CD4-positive, alpha-beta T cell treated with Interleukin-17A for 4 hours (primary cell): ENCODE measurements around the gene DARS1.
"Not testable (repeated sequence)": the region's sequence is repeated elsewhere in the genome, so short reads cannot be mapped to it uniquely, and the experiment has no call there.

Experiments used
- DNase-seq: peaks from one replicate; pipeline ENCODE4 v3.0.0-alpha.2; 2020; ENCODE audit warnings: mixed read lengths

Gene DARS1

DNA sequence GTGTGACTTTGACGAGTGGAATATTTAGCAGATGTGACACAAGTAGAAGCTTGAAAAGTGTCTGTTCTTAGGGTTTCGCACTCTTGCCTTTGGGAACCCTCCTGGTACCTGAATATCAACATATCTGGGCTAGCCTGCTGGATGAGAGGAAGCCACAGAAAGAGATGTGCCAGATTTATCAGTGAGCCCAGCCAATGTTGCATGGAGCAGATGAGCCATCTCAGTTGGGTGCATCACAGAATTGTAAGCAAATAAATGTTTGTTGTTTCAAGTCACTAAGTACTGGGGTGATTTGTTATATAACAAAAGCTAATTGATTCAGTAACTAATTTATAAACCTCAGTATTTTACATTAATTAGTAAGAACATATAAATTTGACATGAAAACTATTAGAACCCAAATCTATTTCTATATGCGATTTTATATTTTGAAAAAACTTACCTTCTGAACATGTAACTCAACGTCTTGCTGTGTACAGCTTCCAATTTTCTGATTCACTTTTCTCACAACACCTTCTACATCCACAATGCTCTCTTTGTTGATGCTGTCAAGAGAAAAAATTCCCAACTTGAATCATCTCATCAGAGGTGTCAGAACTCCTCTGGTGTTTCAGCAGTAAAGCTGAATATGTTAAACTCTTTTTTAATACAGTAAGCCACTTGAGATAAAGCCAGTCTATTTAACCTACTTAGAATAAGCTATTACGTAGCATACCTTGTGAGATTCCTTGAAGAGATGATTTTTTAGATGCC is 42.3 kb downstream of the DARS1 start:
- no peak for DNase-seq

DNA sequence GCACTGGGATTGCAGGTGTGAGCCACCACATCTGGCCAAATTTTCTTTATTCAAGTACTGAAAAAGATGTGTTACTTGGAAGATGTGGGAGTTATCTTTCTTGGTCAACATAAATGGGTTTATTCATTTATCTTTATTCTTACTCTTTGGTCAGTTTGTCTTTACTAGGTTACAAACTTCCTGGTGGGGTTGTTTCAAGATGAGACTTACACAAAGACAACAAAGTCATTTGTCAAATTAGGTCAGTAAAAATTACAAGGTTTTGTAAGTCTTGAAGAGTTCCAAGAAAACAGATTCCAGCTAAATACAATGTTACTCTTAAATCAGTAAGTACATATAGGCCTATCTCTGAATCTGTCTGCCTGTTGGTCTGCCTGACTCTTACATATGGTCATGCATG is 48.9 kb downstream of the DARS1 start:
- no peak for DNase-seq

DNA sequence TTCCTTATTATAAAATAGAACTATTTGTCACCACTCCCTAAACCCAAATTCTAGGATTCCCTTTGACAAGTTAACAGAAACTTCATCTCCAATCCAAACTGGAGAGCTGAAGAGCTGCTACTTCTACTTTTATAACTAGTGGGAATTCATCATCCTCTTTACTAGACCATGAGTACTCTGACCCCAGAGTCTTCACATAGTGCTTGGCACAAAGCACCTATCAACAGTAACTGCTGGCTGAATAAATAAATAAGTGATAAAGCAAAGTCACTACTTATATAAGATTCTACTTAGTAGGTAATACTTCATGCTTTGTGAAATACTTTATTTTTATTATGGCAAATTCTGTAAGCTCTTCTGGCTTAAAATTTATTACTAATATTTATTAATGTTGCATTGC is 49.5 kb downstream of the DARS1 start:
- DNase-seq = no peak

DNA sequence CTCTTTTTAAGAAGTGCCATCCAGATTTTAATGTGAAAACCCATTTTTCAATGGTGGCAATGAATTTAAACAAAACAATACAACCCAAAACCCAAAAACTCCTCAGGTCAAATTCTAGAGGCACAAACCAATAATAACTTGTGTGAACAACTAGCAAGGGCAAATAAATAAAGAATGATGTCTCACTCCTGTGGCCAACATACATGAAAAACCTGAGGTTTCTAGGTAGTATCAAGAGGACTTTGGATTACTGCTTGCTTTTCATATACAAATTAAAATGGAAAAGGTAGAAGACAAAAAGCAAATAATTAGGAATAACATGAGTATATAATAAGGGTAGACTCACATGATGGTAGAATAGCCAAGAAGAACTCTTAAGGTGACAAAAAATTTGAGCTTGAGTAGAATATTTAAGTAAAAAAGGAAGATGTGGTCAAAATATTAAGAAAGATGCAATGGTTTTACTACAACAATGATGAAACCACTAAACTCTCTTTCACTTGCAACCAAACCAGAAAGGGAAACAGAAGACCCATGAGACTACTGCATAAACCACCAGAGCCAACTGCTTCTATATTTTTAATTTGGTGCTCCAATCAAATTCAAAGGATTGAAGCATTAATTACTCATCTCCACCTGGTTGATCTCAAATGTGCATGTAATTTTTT is 53.5 kb downstream of the DARS1 start:
- DNase-seq = no peak

DNA sequence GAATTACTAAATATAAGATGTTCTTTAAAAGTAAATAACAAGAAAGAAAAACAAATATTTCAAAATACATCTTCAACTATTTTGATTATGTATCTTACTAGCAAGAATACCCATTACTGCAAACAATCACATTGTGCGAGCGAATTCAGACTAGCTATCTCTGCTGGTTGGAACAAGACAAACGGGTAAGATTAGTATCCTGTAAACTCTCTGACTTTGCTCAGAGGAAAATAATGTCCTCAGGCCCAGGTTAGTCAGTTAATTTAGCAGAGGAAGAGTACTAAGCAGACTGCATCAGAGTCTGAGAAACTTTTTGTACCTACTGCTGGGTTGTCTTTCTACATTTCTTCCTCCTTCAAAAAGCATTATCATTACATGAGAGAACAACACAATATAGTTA is 58.8 kb downstream of the DARS1 start:
- no peak for DNase-seq

DNA sequence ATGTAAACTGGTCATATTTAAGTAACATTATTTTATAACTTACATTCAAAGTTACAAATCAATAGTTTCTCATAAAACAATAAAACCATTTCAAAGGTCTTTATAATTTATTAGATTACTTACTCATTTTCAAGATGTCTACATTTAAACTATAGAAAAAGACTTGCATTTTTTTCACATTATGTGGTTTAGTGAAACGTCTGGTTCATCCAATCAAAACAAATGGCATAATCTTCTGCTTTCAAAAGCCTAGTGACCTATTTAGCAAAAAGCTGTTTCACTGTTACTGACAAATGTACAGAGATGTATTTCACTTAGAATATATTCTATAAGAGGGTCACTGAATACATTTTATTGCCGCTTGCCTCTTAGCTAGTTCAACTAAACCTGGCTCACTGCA is 59.9 kb downstream of the DARS1 start:
- no peak for DNase-seq

DNA sequence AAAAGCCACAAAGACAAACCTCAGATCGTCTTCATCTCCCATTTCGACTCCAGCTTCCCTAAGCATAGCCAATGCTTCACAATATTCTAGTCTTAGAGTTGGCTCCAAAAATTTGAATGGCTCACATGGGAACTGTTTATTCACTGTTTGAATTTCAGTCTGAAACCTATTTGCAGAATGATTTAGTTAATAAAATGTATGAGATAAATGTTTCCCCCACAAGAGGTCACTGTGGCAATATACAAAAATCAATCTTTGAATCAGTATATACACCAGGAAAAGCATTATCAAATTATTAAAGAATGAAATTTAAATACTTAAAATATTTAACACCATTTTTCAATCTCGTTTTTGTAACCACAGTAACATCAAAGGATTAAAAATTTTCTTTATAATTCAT is 69.2 kb downstream of the DARS1 start:
- DNase-seq = peak; percentile 28

DNA sequence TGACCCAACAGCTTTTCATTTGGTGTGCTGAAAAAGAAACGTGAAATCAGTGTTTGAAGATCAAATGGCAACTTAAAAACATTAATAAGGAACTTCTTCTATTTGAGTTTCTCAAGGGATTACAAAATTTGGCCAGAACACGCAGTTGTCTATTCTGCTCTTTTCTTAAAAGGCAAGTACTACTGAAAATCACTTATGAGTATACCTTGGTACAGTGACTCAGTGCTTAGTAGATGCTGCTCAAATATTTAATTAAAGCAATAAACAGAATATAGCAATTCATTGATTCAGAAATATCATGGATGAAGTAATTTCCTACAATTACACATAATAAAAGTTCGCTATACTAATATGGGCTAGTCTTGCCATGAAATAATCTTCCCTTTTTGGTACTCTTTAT is 70.9 kb downstream of the DARS1 start:
- no peak for DNase-seq

DNA sequence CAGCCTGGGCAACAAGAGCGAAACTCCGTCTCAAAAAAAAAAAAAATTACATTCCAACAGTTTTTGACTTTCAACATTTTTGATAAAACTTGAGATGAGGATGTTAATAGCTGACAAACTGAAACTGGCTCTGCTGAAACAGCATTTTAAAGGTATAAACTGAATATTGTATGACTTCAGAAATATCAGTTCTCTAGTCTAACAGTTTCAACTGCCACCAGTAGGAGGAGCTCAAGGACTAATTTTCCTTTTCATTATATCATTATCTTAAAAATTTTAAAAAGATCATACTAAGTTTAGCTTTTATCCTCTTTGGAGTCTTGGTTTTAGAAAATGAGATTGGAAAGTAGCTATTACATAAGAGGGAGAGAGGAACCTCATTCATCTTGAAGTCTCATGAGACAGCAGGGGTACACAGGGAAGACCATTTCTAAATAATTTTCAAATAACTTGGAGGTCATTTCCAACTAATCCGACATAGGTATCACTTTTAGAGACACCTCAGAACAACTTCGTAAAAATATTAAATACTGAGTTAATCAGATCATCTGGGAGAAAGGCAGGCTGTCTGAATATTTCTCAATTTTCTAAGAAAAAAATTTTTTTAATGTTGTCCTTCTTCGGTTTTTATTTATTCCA is 71.6 kb downstream of the DARS1 start:
- peak; percentile 71 for DNase-seq

DNA sequence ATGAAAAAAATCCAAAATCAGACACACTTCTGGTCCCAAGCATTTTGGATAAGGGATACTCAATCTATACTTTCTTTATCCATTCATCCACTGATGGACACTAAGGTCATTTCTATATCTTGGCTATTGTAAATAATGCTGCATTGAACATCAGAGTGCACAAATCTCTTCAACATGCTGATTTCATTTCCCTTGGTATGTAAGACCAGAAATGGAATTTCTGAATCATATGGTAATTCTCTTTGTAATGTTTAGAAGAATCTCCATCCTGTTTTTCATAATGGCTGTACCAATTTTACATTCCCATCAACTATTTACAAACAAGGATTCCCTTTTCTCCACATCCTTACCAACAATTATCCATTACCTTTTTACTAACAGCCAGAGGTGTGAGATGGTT is 75.5 kb downstream of the DARS1 start:
- no peak for DNase-seq

DNA sequence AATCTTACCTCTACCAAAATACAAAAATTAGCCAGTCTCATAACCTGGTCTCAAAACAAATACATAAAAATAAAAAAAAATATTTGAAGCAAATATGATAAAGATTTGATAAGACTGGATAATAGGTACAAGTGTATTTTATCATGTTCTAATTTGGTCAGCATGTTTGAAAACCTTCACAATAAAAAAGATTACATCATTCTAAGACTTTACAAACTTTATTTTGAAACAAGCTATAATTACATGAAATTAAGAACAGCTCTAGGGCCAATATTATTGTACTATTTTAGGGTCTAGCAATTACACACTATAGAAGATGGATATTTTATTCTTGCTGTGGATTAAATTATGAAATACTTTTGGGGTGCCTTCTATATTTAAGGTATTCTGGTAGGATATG is 79.7 kb downstream of the DARS1 start:
- no peak for DNase-seq

DNA sequence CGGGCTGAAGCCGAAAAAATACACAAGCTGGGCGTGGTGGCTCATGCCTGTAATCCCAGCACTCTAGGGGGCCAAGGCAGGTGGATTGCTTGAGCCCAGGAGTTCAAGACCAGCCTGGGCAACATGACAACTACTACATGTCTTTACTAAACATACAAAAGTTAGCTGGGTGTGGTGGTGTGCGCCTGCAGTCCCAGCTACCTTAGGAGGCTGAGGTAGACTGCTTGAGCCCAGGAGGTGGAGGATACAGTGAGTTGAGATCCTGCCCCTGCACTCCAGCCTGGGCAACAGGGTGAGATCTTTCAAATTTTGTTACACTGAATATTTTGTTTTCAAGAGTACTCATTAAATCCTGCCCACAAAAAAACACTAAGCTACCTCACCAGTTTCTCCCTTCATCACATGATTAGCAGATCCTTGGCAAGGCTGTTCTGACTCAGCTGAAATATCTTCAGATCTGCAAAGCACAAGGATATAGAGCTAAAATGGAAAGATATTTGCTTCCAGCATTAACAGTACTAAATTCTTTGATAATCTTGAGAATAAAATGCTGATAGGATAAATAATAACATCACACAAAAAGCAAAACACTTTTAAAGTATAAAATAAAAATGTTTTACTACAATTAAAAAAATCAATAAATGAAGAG is 81.0 kb downstream of the DARS1 start:
- DNase-seq = no peak

DNA sequence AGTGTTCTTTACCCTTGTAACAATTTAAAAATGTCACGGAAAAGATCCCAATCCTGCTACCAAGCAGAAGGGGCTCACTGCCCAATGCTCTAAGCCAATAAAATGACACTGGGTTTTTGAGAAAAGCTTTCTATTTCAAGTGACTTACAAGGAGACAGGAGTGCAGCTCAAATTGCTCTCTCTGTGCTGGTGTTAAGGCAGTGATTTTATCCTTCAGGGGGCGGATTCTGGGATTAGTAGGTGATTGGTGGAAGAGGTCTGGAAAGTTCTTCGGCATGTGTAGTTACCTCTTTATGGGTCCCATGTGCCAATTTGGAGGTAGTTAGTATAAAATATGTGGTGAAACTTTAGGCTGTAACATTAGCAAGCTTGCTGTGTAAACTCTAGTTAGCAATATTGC is 81.8 kb downstream of the DARS1 start:
- DNase-seq = no peak

DNA sequence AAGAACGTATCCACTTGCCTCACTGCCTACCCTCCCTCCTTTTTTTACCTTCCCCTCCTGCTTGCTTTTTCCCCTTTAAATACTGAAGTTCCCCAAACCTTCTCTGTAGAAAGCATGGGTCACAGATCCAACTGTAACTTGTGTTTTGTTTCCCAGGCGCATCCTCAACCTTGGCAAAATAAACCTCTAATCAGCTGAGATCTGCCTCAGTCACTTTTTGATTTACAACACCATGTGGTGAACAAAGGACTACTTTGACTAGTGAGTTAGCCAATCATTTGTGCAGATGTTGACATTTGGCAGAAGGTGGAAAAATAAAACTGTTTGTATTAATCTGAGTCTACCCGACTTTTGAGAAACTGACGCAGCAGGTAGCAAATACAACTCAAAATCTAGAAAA is 85.9 kb downstream of the DARS1 start:
- DNase-seq = no peak

DNA sequence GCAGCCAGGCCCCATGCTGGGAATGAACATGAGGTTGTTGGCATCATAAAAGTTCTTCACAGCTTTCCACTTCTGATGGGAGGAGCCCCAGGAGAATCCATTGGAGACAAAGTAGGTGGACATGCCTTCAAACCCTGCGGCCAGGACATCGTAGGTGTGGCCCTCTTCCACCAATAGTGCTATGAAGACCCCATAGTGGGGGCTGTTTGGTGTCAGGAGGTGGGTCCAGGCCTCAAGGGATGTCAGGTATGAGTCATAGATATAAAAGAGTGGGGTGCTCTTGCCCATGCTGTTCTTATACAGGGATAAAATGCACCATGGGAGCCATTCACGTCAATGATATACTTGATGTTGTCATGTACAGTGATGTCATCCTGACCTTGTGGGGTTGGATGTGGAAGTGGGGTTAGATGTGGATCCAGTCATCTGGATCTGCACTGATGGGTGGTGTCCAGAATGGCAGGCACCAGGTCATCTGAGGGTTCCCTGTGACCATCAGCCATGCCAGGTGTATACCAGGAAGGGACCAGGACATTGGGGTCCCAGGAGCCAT is 87.1 kb downstream of the DARS1 start:
- no peak for DNase-seq

DNA sequence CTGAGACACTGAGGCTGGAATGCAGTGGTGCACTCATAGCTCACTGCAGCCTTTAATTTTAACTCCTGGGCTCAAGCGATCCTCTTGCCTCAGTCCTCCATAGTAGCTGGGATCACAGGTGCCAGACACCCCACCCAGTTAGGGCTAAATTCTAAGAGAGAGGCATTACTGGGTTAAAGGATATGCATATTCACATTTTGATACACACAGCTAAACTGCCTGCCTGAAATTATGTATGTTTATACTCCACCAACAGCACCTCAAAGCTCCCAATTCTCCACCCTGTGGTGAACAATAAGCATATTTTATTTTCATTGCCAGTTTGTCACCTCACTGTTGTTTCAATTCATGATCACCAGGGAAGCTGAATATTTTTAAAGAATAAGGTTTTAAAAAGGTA is 90.5 kb downstream of the DARS1 start:
- DNase-seq = no peak

DNA sequence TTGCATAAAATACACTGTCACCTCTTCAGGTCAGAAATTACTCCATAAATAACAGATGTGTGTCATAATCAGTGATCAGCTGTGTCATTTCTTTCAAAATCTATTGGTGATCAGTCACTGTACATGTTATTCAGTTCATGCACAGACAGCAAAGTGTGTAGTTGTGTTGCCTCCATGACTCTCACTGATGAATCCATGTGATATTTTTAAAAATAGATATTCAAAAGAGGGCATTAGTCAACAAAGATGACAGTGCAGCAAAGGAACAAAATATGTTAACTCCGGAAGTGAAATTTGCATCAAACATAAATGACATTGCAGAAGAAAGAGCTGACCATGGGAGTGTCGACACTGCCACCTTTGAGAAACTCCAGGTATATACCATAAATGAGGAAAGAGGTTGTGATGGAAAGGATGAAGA is 92.0 kb downstream of the DARS1 start:
- no peak for DNase-seq

DNA sequence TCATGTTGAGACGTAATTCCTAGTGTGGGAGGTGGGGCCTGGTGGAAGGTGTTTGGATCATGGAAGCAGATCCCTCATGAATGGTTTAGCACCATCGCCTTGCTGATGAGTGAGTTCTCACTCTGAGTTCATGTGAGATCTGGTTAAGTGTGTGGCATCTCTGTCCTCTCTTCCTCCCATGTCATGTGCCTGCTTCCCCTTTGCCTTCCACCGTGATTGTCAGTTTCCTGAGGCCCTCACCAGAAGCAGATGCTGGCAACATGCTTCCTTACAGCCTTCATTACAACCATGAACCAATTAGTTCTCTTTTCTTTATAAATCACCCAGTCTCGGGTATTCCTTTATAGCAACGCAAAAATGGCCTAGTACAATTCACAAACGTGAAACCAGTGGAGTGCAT is 94.6 kb downstream of the DARS1 start:
- no peak for DNase-seq

DNA sequence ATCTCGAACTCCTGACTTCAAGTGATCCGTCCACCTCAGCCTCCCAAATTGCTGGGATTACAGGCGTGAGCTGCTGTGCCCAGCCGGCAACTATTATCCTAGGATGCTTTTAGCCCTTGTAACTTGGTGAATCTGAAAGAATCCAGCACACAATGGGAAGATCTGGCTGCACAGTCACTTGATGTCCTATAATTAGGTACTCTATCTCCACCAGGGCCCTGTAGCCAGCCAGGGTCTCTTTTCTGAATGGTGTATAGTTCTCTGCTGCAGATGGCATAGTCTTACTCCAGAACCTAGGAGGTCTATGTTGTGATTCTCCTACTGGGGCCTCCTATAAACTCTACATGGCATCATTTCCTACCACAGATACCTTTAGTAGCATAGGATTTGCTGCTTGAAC is 95.3 kb downstream of the DARS1 start:
- DNase-seq = no peak

DNA sequence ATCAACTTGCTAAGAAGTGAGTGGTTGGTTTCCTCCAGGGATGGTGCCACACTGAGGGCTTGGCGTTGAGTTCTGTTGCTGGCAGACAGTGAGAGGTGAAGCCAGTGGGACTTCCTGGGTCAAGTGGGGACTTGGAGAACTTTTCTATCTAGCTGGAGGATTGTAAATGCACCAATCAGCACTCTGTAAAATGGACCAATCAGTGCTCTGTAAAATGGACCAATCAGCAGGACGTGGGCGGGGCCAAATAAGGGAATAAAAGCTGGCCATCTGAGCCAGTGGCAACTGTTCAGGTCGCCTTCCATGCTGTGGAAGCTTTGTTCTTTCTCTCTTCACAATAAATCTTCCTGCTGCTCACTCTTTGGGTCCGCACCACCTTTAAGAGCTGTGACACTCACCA is 96.8 kb downstream of the DARS1 start:
- not testable (repeated sequence) for DNase-seq

DNA sequence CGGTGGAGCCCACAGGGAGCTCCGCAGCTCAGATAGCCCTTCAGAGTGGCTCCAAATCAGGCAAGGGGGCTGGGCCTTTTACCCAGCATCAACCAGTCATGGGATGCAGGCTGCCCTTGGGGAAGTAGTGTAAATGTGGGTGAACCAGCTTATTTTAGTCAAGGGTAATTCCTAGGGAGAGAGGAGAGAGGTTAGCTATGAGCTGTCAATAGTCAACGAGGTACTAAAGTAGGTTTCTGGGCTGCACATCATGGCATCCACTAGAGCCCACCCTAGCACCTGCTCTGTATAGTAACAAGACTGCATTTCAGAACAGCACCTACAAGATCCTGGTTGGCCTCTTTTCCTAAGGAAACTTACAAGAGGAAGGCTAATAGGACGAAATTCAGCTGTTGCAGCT is 99.7 kb downstream of the DARS1 start:
- DNase-seq = no peak

DNA sequence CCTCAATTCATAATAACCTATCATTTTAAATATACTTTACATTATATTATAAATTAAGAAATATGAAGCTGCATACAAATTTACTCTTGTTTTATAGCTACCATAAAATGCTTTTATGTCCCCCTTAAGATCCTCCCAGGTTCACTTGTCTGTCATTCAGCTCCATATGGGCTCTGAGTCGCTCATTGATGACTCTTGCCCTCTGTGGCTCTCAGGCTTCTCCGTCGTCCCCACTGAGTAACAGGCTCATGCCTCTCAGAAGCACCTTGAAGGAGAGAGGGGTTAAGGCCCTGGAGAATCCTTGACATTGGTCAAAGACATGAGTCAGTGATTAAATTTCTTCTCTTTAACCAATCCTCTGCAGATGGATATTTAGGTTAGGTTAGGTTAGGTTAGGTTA is 103.0 kb downstream of the DARS1 start:
- DNase-seq = no peak

DNA sequence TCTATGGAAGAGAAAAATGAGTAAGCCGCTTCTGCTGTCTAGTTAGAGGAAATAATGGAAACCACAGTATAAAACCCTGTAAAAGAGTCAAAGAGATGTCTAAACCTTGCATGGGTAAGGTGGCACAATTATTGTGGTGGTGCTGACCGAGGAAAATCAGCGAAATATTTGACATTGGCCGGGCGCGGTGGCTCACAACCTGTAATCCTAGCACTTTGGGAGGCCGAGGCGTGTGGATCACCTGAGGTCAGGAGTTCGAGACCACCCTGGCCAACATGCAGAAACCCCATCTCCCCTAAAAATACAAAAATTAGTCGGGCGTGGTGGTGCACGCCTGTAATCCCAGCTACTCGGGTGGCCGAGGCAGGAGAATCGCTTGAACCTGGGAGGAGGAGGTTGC is 108.7 kb downstream of the DARS1 start:
- not testable (repeated sequence) for DNase-seq
